ENCODE measurements around the gene CFAP47.

GRCh38 chrX:36071061-36071460 is 151.5 kb downstream of the CFAP47 start:
- TF ChIP-seq CTCF (conservative IDR thresholded peaks at IDR 0.05; ENCODE audit: low read length) (no peak), EZH2phosphoT487 (IDR thresholded peaks at IDR 0.05; ENCODE audit: borderline replicate concordance) (no peak)

Data from Loucy (cell line).